Activated CD4-positive, alpha-beta memory T cell treated with anti-CD3 and anti-CD28 coated beads, Interleukin-2, amount 10 ng/mL, durations not matched to agents 7 days and 5 days (primary cell): ENCODE data around the gene IDH3A. TPM values are rescaled to one million over a fixed set of nuclear protein-coding genes. Genes with fewer than 3 reads are reported as not detected.
A peak's percentile ranks its signal among the peaks of the same experiment; 100 is the strongest.

Experiments
- CTCF ChIA-PET: fragments of 350-600 bp; sonication (Branson Sonifier 250); formaldehyde crosslinking; loops from one replicate; lab custom pipeline; 2021; ENCODE audit warnings: antibody characterized with exemption, inconsistent platforms; lab: Charles Lee
- POLR2A ChIA-PET: fragments of 350-600 bp; sonication (Branson Sonifier 250); formaldehyde crosslinking; loops from one replicate; lab custom pipeline; 2021; ENCODE audit warnings: antibody characterized with exemption; lab: Charles Lee
- DNase-seq: peaks from one replicate; pipeline ENCODE4 v3.0.0-alpha.2; 2020
- H3K27ac Mint-ChIP-seq: one replicate; pipeline ENCODE4 v1.8.0; 2021; ENCODE audit warnings: mild to moderate bottlenecking, mixed read lengths
- H3K27me3 Mint-ChIP-seq: one replicate; pipeline ENCODE4 v1.8.0; 2021; ENCODE audit warnings: mixed read lengths
- H3K36me3 Mint-ChIP-seq: one replicate; pipeline ENCODE4 v1.8.0; 2021; ENCODE audit warnings: low read depth, mixed read lengths
- H3K4me1 Mint-ChIP-seq: one replicate; pipeline ENCODE4 v1.8.0; 2021; ENCODE audit warnings: mixed read lengths
- H3K4me3 Mint-ChIP-seq: one replicate; pipeline ENCODE4 v1.8.0; 2021; ENCODE audit warnings: mild to moderate bottlenecking, mixed read lengths
- H3K9me3 Mint-ChIP-seq: one replicate; pipeline ENCODE4 v1.8.0; 2021; ENCODE audit warnings: mixed read lengths
- total RNA-seq, 2 experiments: library from RNA; stranded (reverse); gene quantifications; one replicate each; pipeline ENCODE4 v1.2.3, GENCODE V29; 2021

IDH3A gene
- total RNA-seq, 2 experiments from 2014 or later, result 73.5 to 85.0 TPM

GRCh38 chr15:78108300-78109084 is 40.7 kb upstream of the IDH3A start:
- Mint-ChIP-seq H3K9me3 (no peaks in the 10 kb centered on the region), H3K27ac (no peak overlapping the region), H3K4me3 (no peak overlapping the region), H3K36me3 (no peaks in the 10 kb centered on the region), H3K4me1 (peaks cover 51% of the 10 kb centered on the region), H3K27me3 (no peaks in the 10 kb centered on the region)
- ChIA-PET POLR2A (interaction anchor here (0.5 to 1.9 kb wide), 17 partner anchors 25 to 329 kb away, joined by 3 to 10 read pairs (median 4); partner anchors contain the start of gene TBC1D2B), CTCF (interaction anchor here (0.7 to 11.6 kb wide), 57 partner anchors 10 to 333 kb away, joined by 3 to 190 read pairs (median 5); partner anchors contain the start of genes ACSBG1, CIB2, IDH3A and IREB2)
- peak; percentile 88 for DNase-seq

- Mint-ChIP-seq H3K36me3 (no peaks in the 10 kb centered on the region), H3K27me3 (no peaks in the 10 kb centered on the region), H3K9me3 (no peaks in the 10 kb centered on the region), H3K27ac (no peak overlapping the region), H3K4me1 (peaks cover 45% of the 10 kb centered on the region), H3K4me3 (no peak overlapping the region)
- ChIA-PET POLR2A (interaction anchor here (0.8 to 1.9 kb wide), 6 partner anchors 39 to 328 kb away, joined by 3 to 9 read pairs (median 4); no protein-coding TSS in a partner anchor), CTCF (interaction anchor here (0.8 to 11.6 kb wide), 34 partner anchors 9 to 199 kb away, joined by 3 to 190 read pairs (median 10); partner anchors contain the start of genes CIB2 and SH2D7)
- no peak for DNase-seq
Observed at GRCh38 chr15:78109156-78109555, 40.0 kb upstream of the IDH3A start.

GRCh38 chr15:78110096-78110495 is 39.1 kb upstream of the IDH3A start:
- Mint-ChIP-seq H3K4me1 (peaks cover 36% of the 10 kb centered on the region), H3K27me3 (no peaks in the 10 kb centered on the region), H3K9me3 (no peaks in the 10 kb centered on the region), H3K36me3 (no peaks in the 10 kb centered on the region), H3K4me3 (no peak overlapping the region), H3K27ac (no peak overlapping the region)
- no peak for DNase-seq
- CTCF ChIA-PET, result interaction anchor here (1.6 to 11.6 kb wide), 7 partner anchors 38 to 153 kb away, joined by 5 to 190 read pairs (median 85); no protein-coding TSS in a partner anchor
- POLR2A ChIA-PET, result interaction anchor here (1.4 kb wide), 1 partner anchor 110 kb away, joined by 3 read pairs; no protein-coding TSS in a partner anchor

GRCh38 chr15:78110916-78111475 is 38.2 kb upstream of the IDH3A start:
- H3K4me3 Mint-ChIP-seq, result no peak overlapping the region
- ChIA-PET CTCF (interaction anchor here (1.0 to 11.6 kb wide), 7 partner anchors 21 to 154 kb away, joined by 3 to 190 read pairs (median 85); no protein-coding TSS in a partner anchor), POLR2A (interaction anchor here (1.3 to 1.4 kb wide), 2 partner anchors 111 to 124 kb away, joined by 3 read pairs; no protein-coding TSS in a partner anchor)
- no peak overlapping the region for H3K27ac Mint-ChIP-seq
- no peaks in the 10 kb centered on the region for H3K9me3 Mint-ChIP-seq
- no peaks in the 10 kb centered on the region for H3K36me3 Mint-ChIP-seq
- H3K4me1 Mint-ChIP-seq, result peaks cover 27% of the 10 kb centered on the region
- no peaks in the 10 kb centered on the region for H3K27me3 Mint-ChIP-seq
- no peak for DNase-seq

GRCh38 chr15:78111788-78112187 is 37.4 kb upstream of the IDH3A start:
- Mint-ChIP-seq H3K27me3 (no peaks in the 10 kb centered on the region), H3K4me1 (peaks cover 19% of the 10 kb centered on the region), H3K27ac (no peak overlapping the region), H3K9me3 (no peaks in the 10 kb centered on the region), H3K36me3 (no peaks in the 10 kb centered on the region), H3K4me3 (no peak overlapping the region)
- no peak for DNase-seq
- ChIA-PET POLR2A (interaction anchor here (1.3 kb wide), 1 partner anchor 124 kb away, joined by 3 read pairs; no protein-coding TSS in a partner anchor), CTCF (interaction anchor here (1.4 to 11.6 kb wide), 8 partner anchors 15 to 170 kb away, joined by 4 to 190 read pairs (median 49); no protein-coding TSS in a partner anchor)

- no peaks in the 10 kb centered on the region for H3K9me3 Mint-ChIP-seq
- CTCF ChIA-PET, result interaction anchor here (0.7 to 11.6 kb wide), 19 partner anchors 8 to 303 kb away, joined by 3 to 190 read pairs (median 4); partner anchors contain the start of gene SKIC8
- POLR2A ChIA-PET, result interaction anchor here (1.5 to 1.6 kb wide), 2 partner anchors 62 to 83 kb away, joined by 3 to 6 read pairs; no protein-coding TSS in a partner anchor
- no peaks in the 10 kb centered on the region for H3K27me3 Mint-ChIP-seq
- H3K36me3 Mint-ChIP-seq, result no peaks in the 10 kb centered on the region
- H3K27ac Mint-ChIP-seq, result no peak overlapping the region
- DNase-seq, result no peak
- H3K4me3 Mint-ChIP-seq, result no peak overlapping the region
- peaks cover 13% of the 10 kb centered on the region for H3K4me1 Mint-ChIP-seq
Observed at GRCh38 chr15:78112551-78112950, 36.6 kb upstream of the IDH3A start.

GRCh38 chr15:78120523-78120922 is 28.6 kb upstream of the IDH3A start:
- Mint-ChIP-seq H3K9me3 (no peaks in the 10 kb centered on the region), H3K4me1 (no peaks in the 10 kb centered on the region), H3K27ac (no peak overlapping the region), H3K36me3 (no peaks in the 10 kb centered on the region), H3K27me3 (no peaks in the 10 kb centered on the region), H3K4me3 (no peak overlapping the region)
- POLR2A ChIA-PET, result no interaction called here
- DNase-seq, result no peak
- CTCF ChIA-PET, result interaction anchor here (1.1 kb wide), 1 partner anchor 9 kb away, joined by 3 read pairs; no protein-coding TSS in a partner anchor

- Mint-ChIP-seq H3K27ac (no peak overlapping the region), H3K9me3 (no peaks in the 10 kb centered on the region), H3K36me3 (no peaks in the 10 kb centered on the region), H3K27me3 (no peaks in the 10 kb centered on the region), H3K4me1 (peaks cover 2% of the 10 kb centered on the region), H3K4me3 (no peak overlapping the region)
- ChIA-PET POLR2A (no interaction called here), CTCF (interaction anchor here (1.3 kb wide), 1 partner anchor 17 kb away, joined by 3 read pairs; no protein-coding TSS in a partner anchor)
- no peak for DNase-seq
Observed at GRCh38 chr15:78125267-78125666, 23.9 kb upstream of the IDH3A start.

GRCh38 chr15:78127882-78128281 is 21.3 kb upstream of the IDH3A start:
- H3K27ac Mint-ChIP-seq, result no peak overlapping the region
- no peaks in the 10 kb centered on the region for H3K36me3 Mint-ChIP-seq
- ChIA-PET CTCF (interaction anchor here (1.7 to 7.6 kb wide), 3 partner anchors 19 to 114 kb away, joined by 5 to 74 read pairs (median 16); no protein-coding TSS in a partner anchor), POLR2A (interaction anchor here (5.4 kb wide), 1 partner anchor 21 kb away, joined by 32 read pairs; the partner anchor contains the start of gene IDH3A)
- no peak overlapping the region for H3K4me3 Mint-ChIP-seq
- H3K9me3 Mint-ChIP-seq, result no peaks in the 10 kb centered on the region
- DNase-seq, result no peak
- peaks cover 2% of the 10 kb centered on the region for H3K27me3 Mint-ChIP-seq
- peaks cover 16% of the 10 kb centered on the region for H3K4me1 Mint-ChIP-seq

- Mint-ChIP-seq H3K27me3 (peaks cover 2% of the 10 kb centered on the region), H3K9me3 (no peaks in the 10 kb centered on the region), H3K4me3 (no peak overlapping the region), H3K36me3 (no peaks in the 10 kb centered on the region), H3K4me1 (peaks cover 23% of the 10 kb centered on the region), H3K27ac (no peak overlapping the region)
- POLR2A ChIA-PET, result interaction anchor here (5.4 kb wide), 1 partner anchor 19 kb away, joined by 32 read pairs; the partner anchor contains the start of gene IDH3A
- CTCF ChIA-PET, result interaction anchor here (0.7 to 7.6 kb wide), 4 partner anchors 9 to 170 kb away, joined by 3 to 74 read pairs (median 8); partner anchors contain the start of gene IDH3A
- no peak for DNase-seq
Observed at GRCh38 chr15:78129077-78129750, 19.9 kb upstream of the IDH3A start.

- peak overlapping the region; percentile 76 for H3K4me3 Mint-ChIP-seq
- ChIA-PET POLR2A (interaction anchor here (1.0 to 5.4 kb wide), 3 partner anchors 8 to 38 kb away, joined by 3 to 32 read pairs (median 3); partner anchors contain the start of gene IDH3A), CTCF (interaction anchor here (1.0 to 7.6 kb wide), 7 partner anchors 18 to 219 kb away, joined by 4 to 74 read pairs (median 16); partner anchors contain the start of gene IDH3A)
- no peak for DNase-seq
- H3K36me3 Mint-ChIP-seq, result no peaks in the 10 kb centered on the region
- H3K27me3 Mint-ChIP-seq, result peaks cover 2% of the 10 kb centered on the region
- H3K4me1 Mint-ChIP-seq, result peaks cover 23% of the 10 kb centered on the region
- no peak overlapping the region for H3K27ac Mint-ChIP-seq
- H3K9me3 Mint-ChIP-seq, result no peaks in the 10 kb centered on the region
Observed at GRCh38 chr15:78129751-78130287, 19.3 kb upstream of the IDH3A start.
